ENCODE data around the gene CCN5. TPM values are rescaled to one million over a fixed set of nuclear protein-coding genes. Genes with fewer than 3 reads are reported as not detected.

Gene CCN5
- total and polyA plus RNA-seq, 2 of the 13 experiments (the other 11 are each of a cell fraction or from before 2014, with no cell fraction given): 0.12 TPM; not detected in 1

- no peak for TF ChIP-seq KDM2A (CRISPR knock-in tag; IDR thresholded peaks at IDR 0.05; ENCODE audit: borderline replicate concordance, low read depth)
- TF ChIP-seq, protein P1, sequence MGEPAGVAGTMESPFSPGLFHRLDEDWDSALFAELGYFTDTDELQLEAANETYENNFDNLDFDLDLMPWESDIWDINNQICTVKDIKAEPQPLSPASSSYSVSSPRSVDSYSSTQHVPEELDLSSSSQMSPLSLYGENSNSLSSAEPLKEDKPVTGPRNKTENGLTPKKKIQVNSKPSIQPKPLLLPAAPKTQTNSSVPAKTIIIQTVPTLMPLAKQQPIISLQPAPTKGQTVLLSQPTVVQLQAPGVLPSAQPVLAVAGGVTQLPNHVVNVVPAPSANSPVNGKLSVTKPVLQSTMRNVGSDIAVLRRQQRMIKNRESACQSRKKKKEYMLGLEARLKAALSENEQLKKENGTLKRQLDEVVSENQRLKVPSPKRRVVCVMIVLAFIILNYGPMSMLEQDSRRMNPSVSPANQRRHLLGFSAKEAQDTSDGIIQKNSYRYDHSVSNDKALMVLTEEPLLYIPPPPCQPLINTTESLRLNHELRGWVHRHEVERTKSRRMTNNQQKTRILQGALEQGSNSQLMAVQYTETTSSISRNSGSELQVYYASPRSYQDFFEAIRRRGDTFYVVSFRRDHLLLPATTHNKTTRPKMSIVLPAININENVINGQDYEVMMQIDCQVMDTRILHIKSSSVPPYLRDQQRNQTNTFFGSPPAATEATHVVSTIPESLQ (CRISPR knock-in tag; conservative IDR thresholded peaks at IDR 0.05): no peak
- no peak for TF ChIP-seq POLR2AphosphoS5 (IDR thresholded peaks at IDR 0.05; ENCODE audit: low read depth, low read length)
- TF ChIP-seq ARNT2 (CRISPR knock-in tag; IDR thresholded peaks at IDR 0.05; ENCODE audit: low read depth): no peak
- TF ChIP-seq, protein P2, sequence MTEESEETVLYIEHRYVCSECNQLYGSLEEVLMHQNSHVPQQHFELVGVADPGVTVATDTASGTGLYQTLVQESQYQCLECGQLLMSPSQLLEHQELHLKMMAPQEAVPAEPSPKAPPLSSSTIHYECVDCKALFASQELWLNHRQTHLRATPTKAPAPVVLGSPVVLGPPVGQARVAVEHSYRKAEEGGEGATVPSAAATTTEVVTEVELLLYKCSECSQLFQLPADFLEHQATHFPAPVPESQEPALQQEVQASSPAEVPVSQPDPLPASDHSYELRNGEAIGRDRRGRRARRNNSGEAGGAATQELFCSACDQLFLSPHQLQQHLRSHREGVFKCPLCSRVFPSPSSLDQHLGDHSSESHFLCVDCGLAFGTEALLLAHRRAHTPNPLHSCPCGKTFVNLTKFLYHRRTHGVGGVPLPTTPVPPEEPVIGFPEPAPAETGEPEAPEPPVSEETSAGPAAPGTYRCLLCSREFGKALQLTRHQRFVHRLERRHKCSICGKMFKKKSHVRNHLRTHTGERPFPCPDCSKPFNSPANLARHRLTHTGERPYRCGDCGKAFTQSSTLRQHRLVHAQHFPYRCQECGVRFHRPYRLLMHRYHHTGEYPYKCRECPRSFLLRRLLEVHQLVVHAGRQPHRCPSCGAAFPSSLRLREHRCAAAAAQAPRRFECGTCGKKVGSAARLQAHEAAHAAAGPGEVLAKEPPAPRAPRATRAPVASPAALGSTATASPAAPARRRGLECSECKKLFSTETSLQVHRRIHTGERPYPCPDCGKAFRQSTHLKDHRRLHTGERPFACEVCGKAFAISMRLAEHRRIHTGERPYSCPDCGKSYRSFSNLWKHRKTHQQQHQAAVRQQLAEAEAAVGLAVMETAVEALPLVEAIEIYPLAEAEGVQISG (CRISPR knock-in tag; IDR thresholded peaks at IDR 0.05): 0 out of 2 replicates have a peak, but pooled peaks have one; percentile 29
- TF ChIP-seq, protein P3, sequence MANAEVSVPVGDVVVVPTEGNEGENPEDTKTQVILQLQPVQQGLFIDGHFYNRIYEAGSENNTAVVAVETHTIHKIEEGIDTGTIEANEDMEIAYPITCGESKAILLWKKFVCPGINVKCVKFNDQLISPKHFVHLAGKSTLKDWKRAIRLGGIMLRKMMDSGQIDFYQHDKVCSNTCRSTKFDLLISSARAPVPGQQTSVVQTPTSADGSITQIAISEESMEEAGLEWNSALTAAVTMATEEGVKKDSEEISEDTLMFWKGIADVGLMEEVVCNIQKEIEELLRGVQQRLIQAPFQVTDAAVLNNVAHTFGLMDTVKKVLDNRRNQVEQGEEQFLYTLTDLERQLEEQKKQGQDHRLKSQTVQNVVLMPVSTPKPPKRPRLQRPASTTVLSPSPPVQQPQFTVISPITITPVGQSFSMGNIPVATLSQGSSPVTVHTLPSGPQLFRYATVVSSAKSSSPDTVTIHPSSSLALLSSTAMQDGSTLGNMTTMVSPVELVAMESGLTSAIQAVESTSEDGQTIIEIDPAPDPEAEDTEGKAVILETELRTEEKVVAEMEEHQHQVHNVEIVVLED (CRISPR knock-in tag; IDR thresholded peaks at IDR 0.05; ENCODE audit: borderline replicate concordance): no peak
- TF ChIP-seq ADNP (CRISPR knock-in tag; IDR thresholded peaks at IDR 0.05): no peak
- no peak for TF ChIP-seq ZNF256 (CRISPR knock-in tag; conservative IDR thresholded peaks at IDR 0.05)
- TF ChIP-seq, protein P4, sequence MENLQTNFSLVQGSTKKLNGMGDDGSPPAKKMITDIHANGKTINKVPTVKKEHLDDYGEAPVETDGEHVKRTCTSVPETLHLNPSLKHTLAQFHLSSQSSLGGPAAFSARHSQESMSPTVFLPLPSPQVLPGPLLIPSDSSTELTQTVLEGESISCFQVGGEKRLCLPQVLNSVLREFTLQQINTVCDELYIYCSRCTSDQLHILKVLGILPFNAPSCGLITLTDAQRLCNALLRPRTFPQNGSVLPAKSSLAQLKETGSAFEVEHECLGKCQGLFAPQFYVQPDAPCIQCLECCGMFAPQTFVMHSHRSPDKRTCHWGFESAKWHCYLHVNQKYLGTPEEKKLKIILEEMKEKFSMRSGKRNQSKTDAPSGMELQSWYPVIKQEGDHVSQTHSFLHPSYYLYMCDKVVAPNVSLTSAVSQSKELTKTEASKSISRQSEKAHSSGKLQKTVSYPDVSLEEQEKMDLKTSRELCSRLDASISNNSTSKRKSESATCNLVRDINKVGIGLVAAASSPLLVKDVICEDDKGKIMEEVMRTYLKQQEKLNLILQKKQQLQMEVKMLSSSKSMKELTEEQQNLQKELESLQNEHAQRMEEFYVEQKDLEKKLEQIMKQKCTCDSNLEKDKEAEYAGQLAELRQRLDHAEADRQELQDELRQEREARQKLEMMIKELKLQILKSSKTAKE (CRISPR knock-in tag; IDR thresholded peaks at IDR 0.05; ENCODE audit: borderline replicate concordance): no peak
- TF ChIP-seq ZBTB38 (CRISPR knock-in tag; IDR thresholded peaks at IDR 0.05): no peak
- TF ChIP-seq ZNF34 (CRISPR knock-in tag; IDR thresholded peaks at IDR 0.05; ENCODE audit: borderline replicate concordance): no peak
- TF ChIP-seq ZNF180 (CRISPR knock-in tag; IDR thresholded peaks at IDR 0.05; ENCODE audit: borderline replicate concordance, low read depth): no peak
- no peak for TF ChIP-seq SRY (CRISPR knock-in tag; IDR thresholded peaks at IDR 0.05)
- TF ChIP-seq, protein P5, sequence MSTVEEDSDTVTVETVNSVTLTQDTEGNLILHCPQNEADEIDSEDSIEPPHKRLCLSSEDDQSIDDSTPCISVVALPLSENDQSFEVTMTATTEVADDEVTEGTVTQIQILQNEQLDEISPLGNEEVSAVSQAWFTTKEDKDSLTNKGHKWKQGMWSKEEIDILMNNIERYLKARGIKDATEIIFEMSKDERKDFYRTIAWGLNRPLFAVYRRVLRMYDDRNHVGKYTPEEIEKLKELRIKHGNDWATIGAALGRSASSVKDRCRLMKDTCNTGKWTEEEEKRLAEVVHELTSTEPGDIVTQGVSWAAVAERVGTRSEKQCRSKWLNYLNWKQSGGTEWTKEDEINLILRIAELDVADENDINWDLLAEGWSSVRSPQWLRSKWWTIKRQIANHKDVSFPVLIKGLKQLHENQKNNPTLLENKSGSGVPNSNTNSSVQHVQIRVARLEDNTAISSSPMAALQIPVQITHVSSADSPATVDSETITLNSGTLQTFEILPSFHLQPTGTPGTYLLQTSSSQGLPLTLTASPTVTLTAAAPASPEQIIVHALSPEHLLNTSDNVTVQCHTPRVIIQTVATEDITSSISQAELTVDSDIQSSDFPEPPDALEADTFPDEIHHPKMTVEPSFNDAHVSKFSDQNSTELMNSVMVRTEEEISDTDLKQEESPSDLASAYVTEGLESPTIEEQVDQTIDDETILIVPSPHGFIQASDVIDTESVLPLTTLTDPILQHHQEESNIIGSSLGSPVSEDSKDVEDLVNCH (CRISPR knock-in tag; IDR thresholded peaks at IDR 0.05): no peak
- no peak for TF ChIP-seq ZNF253 (CRISPR knock-in tag; IDR thresholded peaks at IDR 0.05; ENCODE audit: borderline replicate concordance)
- peak; percentile 49; the same call in 1 of the 2 replicates for TF ChIP-seq ELF3 (CRISPR knock-in tag; IDR thresholded peaks at IDR 0.05)
- TF ChIP-seq SNAI1 (CRISPR knock-in tag; IDR thresholded peaks at IDR 0.05; ENCODE audit: borderline replicate concordance): no peak
These were observed 23.8 kb downstream of the CCN5 start (continued) for GRCh38 chr20:44738813-44739477.
